SU-DHL-6 (cell line): ENCODE data around the gene CAMK4.
"Not testable (repeated sequence)": the region's sequence is repeated elsewhere in the genome, so short reads cannot be mapped to it uniquely, and the experiment has no call there.

Source experiments
- H2AFZ ChIP-seq: fragments of 200-600 bp; sonication (generic); 2 replicates; pipeline ENCODE4 v1.6.1; 2014; ENCODE audit warnings: low read depth, mild to moderate bottlenecking, moderate library complexity, mixed read lengths, antibody characterized with exemption, low read length; ENCODE audit not compliant: severe bottlenecking
- H3F3A ChIP-seq: fragments of 200-600 bp; shearing (Covaris generic); 2 replicates; pipeline ENCODE4 v1.6.0; 2016; ENCODE audit warnings: antibody characterized with exemption, mild to moderate bottlenecking; ENCODE audit not compliant: insufficient read depth
- H3K27ac ChIP-seq: fragments of 200-600 bp; sonication (generic); 2 replicates; pipeline ENCODE4 v1.5.1; 2016; ENCODE audit warnings: low read depth, mild to moderate bottlenecking, low read length, moderate library complexity, mixed read lengths
- H3K27me3 ChIP-seq: fragments of 200-600 bp; sonication (generic), shearing (Covaris generic); 2 replicates; pipeline ENCODE4 v1.6.0; 2014; ENCODE audit warnings: mild to moderate bottlenecking, low read length
- H3K36me3 ChIP-seq: fragments of 200-600 bp; sonication (generic); 2 replicates; pipeline ENCODE4 v1.6.1; 2014; ENCODE audit warnings: mild to moderate bottlenecking, low read length, mixed read lengths
- H3K4me2 ChIP-seq: fragments of 300-600, 200-600 bp; shearing (Covaris generic), sonication (generic); 2 replicates; pipeline ENCODE4 v1.6.0; 2014; ENCODE audit warnings: low read length, low read depth, mild to moderate bottlenecking; ENCODE audit not compliant: poor library complexity, severe bottlenecking
- H3K4me3 ChIP-seq: fragments of 200-600 bp; sonication (generic); 2 replicates; pipeline ENCODE4 v1.5.1; 2014; ENCODE audit warnings: antibody characterized with exemption, low read length, mild to moderate bottlenecking, mixed read lengths; ENCODE audit not compliant: insufficient read depth, poor library complexity, severe bottlenecking
- H3K79me2 ChIP-seq: fragments of 200-600 bp; sonication (generic); 2 replicates; pipeline ENCODE4 v1.6.1; 2014; ENCODE audit warnings: mild to moderate bottlenecking, low read length, moderate library complexity; ENCODE audit not compliant: insufficient read depth
- H3K9ac ChIP-seq: fragments of 200-600 bp; sonication (generic); 2 replicates; pipeline ENCODE4 v1.7.0; 2014; ENCODE audit warnings: mild to moderate bottlenecking, low read length
- H3K9me2 ChIP-seq: fragments of 200-600 bp; sonication (generic); replicated peaks from 2 replicates; pipeline ENCODE4 v1.6.1; 2014; ENCODE audit warnings: low read length; ENCODE audit not compliant: insufficient read depth
- H3K9me3 ChIP-seq: fragments of 200-600 bp; sonication (generic); 2 replicates; pipeline ENCODE4 v1.6.1; 2014; ENCODE audit warnings: low read length, mixed read lengths; ENCODE audit not compliant: insufficient read depth
- H4K20me1 ChIP-seq: fragments of 200-600 bp; sonication (generic); 2 replicates; pipeline ENCODE4 v1.6.1; 2014; ENCODE audit warnings: low read depth, mild to moderate bottlenecking, antibody characterized with exemption, low read length, moderate library complexity, mixed read lengths
- EZH2phosphoT487 ChIP-seq: fragments of 200-600 bp; sonication (generic), shearing (Covaris generic); conservative IDR thresholded peaks from 2 replicates; pipeline ENCODE4 v1.6.1; 2018; ENCODE audit warnings: mild to moderate bottlenecking, antibody characterized with exemption, low read length, moderate library complexity, mixed read lengths
- TF ChIP-seq, protein P1 (sequence below): fragments of 200-600 bp; sonication (generic); IDR thresholded peaks from one replicate; pipeline ENCODE4 v1.5.1; 2017; ENCODE audit warnings: antibody characterized with exemption, mild to moderate bottlenecking, low read length, moderate library complexity; ENCODE audit not compliant: insufficient read depth, poor library complexity, severe bottlenecking

CAMK4 gene

DNA sequence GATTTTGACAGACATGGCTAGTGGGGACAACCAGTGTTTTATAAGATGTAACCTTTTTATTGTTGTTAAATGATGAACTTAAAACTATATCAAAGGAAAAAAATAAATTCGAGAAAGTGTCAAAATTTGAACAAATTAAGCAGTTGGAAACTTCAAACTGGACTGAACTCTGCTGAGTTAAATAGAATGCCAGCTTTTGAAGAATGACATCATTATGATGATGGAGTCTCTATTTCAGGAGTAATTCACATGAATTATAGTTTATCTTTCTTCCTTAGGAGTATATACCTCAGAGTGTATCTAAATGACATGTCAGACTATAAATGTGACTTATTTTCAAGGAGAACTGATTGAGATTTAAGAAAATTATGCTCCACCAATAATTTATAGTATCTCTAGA lies 125.2 kb downstream of the CAMK4 start:
- no peak for TF ChIP-seq EZH2phosphoT487
- TF ChIP-seq, protein P1, sequence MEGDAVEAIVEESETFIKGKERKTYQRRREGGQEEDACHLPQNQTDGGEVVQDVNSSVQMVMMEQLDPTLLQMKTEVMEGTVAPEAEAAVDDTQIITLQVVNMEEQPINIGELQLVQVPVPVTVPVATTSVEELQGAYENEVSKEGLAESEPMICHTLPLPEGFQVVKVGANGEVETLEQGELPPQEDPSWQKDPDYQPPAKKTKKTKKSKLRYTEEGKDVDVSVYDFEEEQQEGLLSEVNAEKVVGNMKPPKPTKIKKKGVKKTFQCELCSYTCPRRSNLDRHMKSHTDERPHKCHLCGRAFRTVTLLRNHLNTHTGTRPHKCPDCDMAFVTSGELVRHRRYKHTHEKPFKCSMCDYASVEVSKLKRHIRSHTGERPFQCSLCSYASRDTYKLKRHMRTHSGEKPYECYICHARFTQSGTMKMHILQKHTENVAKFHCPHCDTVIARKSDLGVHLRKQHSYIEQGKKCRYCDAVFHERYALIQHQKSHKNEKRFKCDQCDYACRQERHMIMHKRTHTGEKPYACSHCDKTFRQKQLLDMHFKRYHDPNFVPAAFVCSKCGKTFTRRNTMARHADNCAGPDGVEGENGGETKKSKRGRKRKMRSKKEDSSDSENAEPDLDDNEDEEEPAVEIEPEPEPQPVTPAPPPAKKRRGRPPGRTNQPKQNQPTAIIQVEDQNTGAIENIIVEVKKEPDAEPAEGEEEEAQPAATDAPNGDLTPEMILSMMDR: no peak
- H3K4me2 ChIP-seq: no peak overlapping the region
- H3K4me3 ChIP-seq: no peak overlapping the region
- H3K9me3 ChIP-seq: no peaks in the 10 kb centered on the region
- no peaks in the 10 kb centered on the region for H3K36me3 ChIP-seq
- H3K9ac ChIP-seq: no peak overlapping the region
- H2AFZ ChIP-seq: no peak overlapping the region
- no peaks in the 10 kb centered on the region for H3K9me2 ChIP-seq
- H3K79me2 ChIP-seq: no peaks in the 10 kb centered on the region
- no peaks in the 10 kb centered on the region for H3K27me3 ChIP-seq
- no peaks in the 10 kb centered on the region for H4K20me1 ChIP-seq
- no peaks in the 10 kb centered on the region for H3F3A ChIP-seq
- H3K27ac ChIP-seq: no peak overlapping the region

DNA sequence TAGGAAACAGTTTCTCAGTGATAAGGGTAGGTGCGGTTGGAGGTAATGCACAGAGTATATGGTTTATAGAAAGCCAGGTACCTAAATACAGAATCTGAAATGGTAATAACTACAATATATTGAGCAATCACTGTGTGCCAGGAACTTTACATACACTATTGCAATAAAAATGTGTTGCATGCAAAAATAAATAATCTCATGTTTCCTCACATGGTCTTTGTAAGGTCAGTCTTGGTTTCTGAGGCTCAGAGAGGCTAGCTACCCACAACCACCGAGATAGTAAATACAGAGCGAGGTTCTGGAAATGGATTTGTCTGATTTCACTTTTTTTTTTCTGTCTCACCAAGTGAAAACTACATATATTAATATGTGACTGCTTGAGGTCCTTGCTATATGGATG lies 128.9 kb downstream of the CAMK4 start:
- Histone ChIP-seq H3K9me3 (no peaks in the 10 kb centered on the region), H3K27ac (no peak overlapping the region), H3F3A (no peaks in the 10 kb centered on the region), H4K20me1 (no peaks in the 10 kb centered on the region), H3K4me3 (no peak overlapping the region), H3K9me2 (no peaks in the 10 kb centered on the region), H2AFZ (no peak overlapping the region), H3K79me2 (no peaks in the 10 kb centered on the region), H3K4me2 (no peak overlapping the region), H3K9ac (no peak overlapping the region), H3K27me3 (no peaks in the 10 kb centered on the region), H3K36me3 (no peaks in the 10 kb centered on the region)
- TF ChIP-seq, protein P1: no peak
- no peak for TF ChIP-seq EZH2phosphoT487

- not testable (repeated sequence) for H3F3A ChIP-seq, H3K4me3 ChIP-seq, H4K20me1 ChIP-seq, H3K27me3 ChIP-seq, H3K27ac ChIP-seq, H3K9me3 ChIP-seq, H2AFZ ChIP-seq, H3K36me3 ChIP-seq, H3K4me2 ChIP-seq, H3K9me2 ChIP-seq, H3K79me2 ChIP-seq, H3K9ac ChIP-seq
Observed at GRCh38 chr5:111358726-111359125, 134.5 kb downstream of the CAMK4 start.

DNA sequence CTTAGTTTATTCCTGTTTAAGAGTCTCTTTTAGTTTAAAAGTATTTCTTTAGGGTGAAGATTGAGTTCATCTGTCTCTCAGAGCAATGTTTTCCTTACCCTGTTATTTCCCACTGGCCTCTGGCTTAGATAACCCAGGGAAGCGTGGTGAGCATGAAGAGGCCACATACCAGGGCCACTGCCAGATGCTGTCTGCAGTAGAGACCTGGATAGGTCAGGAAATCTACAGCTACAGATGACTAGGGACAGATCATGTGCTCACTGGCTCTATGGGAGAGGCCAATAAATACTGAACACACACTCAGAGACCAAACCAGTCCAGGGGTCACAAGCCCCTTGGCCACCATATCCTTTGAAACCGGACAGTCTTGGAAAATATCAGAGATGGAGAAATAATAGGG lies 136.0 kb downstream of the CAMK4 start:
- Histone ChIP-seq H3K36me3 (no peaks in the 10 kb centered on the region), H3F3A (no peaks in the 10 kb centered on the region)

More for the DNA sequence above, 136.0 kb downstream of the CAMK4 start:
- TF ChIP-seq, protein P1: no peak
- no peak for TF ChIP-seq EZH2phosphoT487
- Histone ChIP-seq H2AFZ (no peak overlapping the region), H3K9ac (no peak overlapping the region), H3K27me3 (no peaks in the 10 kb centered on the region), H4K20me1 (no peaks in the 10 kb centered on the region), H3K79me2 (no peaks in the 10 kb centered on the region), H3K4me2 (no peak overlapping the region), H3K9me3 (no peaks in the 10 kb centered on the region), H3K9me2 (no peaks in the 10 kb centered on the region), H3K27ac (no peak overlapping the region), H3K4me3 (no peak overlapping the region)
